HG03196 (cell line): Measurements from ENCODE around the gene FOXL1.

ENCODE experiments used
- ATAC-seq: cut with Tn5 transposase; IDR thresholded peaks from one replicate; pipeline ENCODE4 v1.9.1; 2021; ENCODE audit not compliant: unreplicated experiment

Gene FOXL1

GRCh38 chr16:86598607-86599565 lies 20.5 kb downstream of the FOXL1 start:
- ATAC-seq, result no peak

- ATAC-seq, result no peak
Observed at GRCh38 chr16:86601356-86601755, 23.0 kb downstream of the FOXL1 start.

- no peak for ATAC-seq
Observed at GRCh38 chr16:86602521-86602920, 24.2 kb downstream of the FOXL1 start.

- ATAC-seq, result no peak
Observed at GRCh38 chr16:86604436-86605193, 26.3 kb downstream of the FOXL1 start.

- no peak for ATAC-seq
Observed at GRCh38 chr16:86605950-86606349, 27.6 kb downstream of the FOXL1 start.

- ATAC-seq, result no peak
Observed at GRCh38 chr16:86608301-86608747, 30.0 kb downstream of the FOXL1 start.

GRCh38 chr16:86609115-86609514 lies 30.8 kb downstream of the FOXL1 start:
- ATAC-seq, result no peak

- ATAC-seq, result no peak
Observed at GRCh38 chr16:86609661-86610060, 31.3 kb downstream of the FOXL1 start.

GRCh38 chr16:86610779-86611524 lies 32.6 kb downstream of the FOXL1 start:
- ATAC-seq, result no peak

- no peak for ATAC-seq
Observed at GRCh38 chr16:86611525-86611855, 33.1 kb downstream of the FOXL1 start.

GRCh38 chr16:86611941-86612340 lies 33.6 kb downstream of the FOXL1 start:
- ATAC-seq, result no peak

GRCh38 chr16:86614699-86615098 lies 36.4 kb downstream of the FOXL1 start:
- no peak for ATAC-seq

- no peak for ATAC-seq
Observed at GRCh38 chr16:86616906-86617305, 38.6 kb downstream of the FOXL1 start.

- no peak for ATAC-seq
Observed at GRCh38 chr16:86618431-86619238, 40.3 kb downstream of the FOXL1 start.

GRCh38 chr16:86619239-86619794 lies 41.0 kb downstream of the FOXL1 start:
- ATAC-seq, result no peak

- ATAC-seq, result no peak
Observed at GRCh38 chr16:86620184-86620583, 41.8 kb downstream of the FOXL1 start.

- ATAC-seq, result no peak
Observed at GRCh38 chr16:86621966-86622365, 43.6 kb downstream of the FOXL1 start.

- ATAC-seq, result no peak
Observed at GRCh38 chr16:86622700-86623615, 44.6 kb downstream of the FOXL1 start.

- ATAC-seq, result no peak
Observed at GRCh38 chr16:86625029-86625428, 46.7 kb downstream of the FOXL1 start.
